K562 (cell line): ENCODE measurements around the gene PUM1. TPM values are rescaled to one million over a fixed set of nuclear protein-coding genes. Genes with fewer than 3 reads are reported as not detected.
A peak's percentile ranks its signal among the peaks of the same experiment; 100 is the strongest.

Source experiments
- ATF1 ChIP-seq, 2 experiments: fragments of 450-650 bp in 1 of 2; IDR thresholded peaks; 2 replicates each; pipeline ENCODE4 v1.6.1; 2016; ENCODE audit warnings: missing compliant biosample characterization in 1 of 2, missing genetic modification characterization in 1 of 2
- CC2D1A ChIP-seq: fragments of 450-650 bp; IDR thresholded peaks from 2 replicates; pipeline ENCODE4 v1.6.1; 2017; ENCODE audit warnings: mild to moderate bottlenecking
- CREM ChIP-seq: IDR thresholded peaks from 2 replicates; pipeline ENCODE4 v1.6.1; 2014; ENCODE audit warnings: antibody characterized with exemption, low read depth
- DNMT1 ChIP-seq: fragments of 450-650 bp; IDR thresholded peaks from 2 replicates; pipeline ENCODE4 v1.6.1; 2016; ENCODE audit warnings: antibody characterized with exemption, mild to moderate bottlenecking
- FOSL1 ChIP-seq: fragments of 200-800 bp; sonication (Bioruptor generic); conservative IDR thresholded peaks from 2 replicates; pipeline ENCODE4 v1.6.1; 2016; ENCODE audit warnings: missing genetic modification characterization, missing compliant biosample characterization
- HDAC1 ChIP-seq, 2 experiments: fragments of 450-650 bp; IDR thresholded peaks; 2 replicates each; pipeline ENCODE4 v1.6.1; 2016 to 2017; ENCODE audit warnings: inconsistent platforms in 1 of 2, mild to moderate bottlenecking in 1 of 2, moderate library complexity in 1 of 2
- HNRNPK ChIP-seq: fragments of 200-400 bp; formaldehyde crosslinking; IDR thresholded peaks from one replicate; pipeline ENCODE4 v1.6.1; 2018; ENCODE audit warnings: mild to moderate bottlenecking, low read depth, low read length; ENCODE audit not compliant: poor library complexity, severe bottlenecking
- HNRNPLL ChIP-seq: fragments of 200-400 bp; formaldehyde crosslinking; IDR thresholded peaks from 2 replicates; pipeline ENCODE4 v1.6.1; 2017; ENCODE audit warnings: low read length, low read depth, mild to moderate bottlenecking; ENCODE audit not compliant: poor library complexity, severe bottlenecking
- JUND ChIP-seq, 2 experiments: IDR thresholded peaks; 2 replicates in 1 of 2; 3 replicates in 1 of 2; pipeline ENCODE4 v1.6.1; 2011; ENCODE audit warnings: borderline replicate concordance in 2 of 2, low read depth in 2 of 2, low read length in 2 of 2, improper control_type of control experiment in 1 of 2, missing biosample characterization in 1 of 2, missing genetic modification characterization in 1 of 2, missing genetic modification reagents in 1 of 2
- KAT8 ChIP-seq: fragments of 450-650 bp; IDR thresholded peaks from 2 replicates; pipeline ENCODE4 v1.6.1; 2016; ENCODE audit warnings: low read depth, mild to moderate bottlenecking
- KLF16 ChIP-seq: IDR thresholded peaks from 2 replicates; pipeline ENCODE4 v1.6.1; 2016; ENCODE audit warnings: antibody characterized with exemption
- KLF6 ChIP-seq: fragments of 250-450 bp; sonication (Bioruptor Pico); IDR thresholded peaks from 2 replicates; pipeline ENCODE4 v1.4.0; 2020; ENCODE audit warnings: mild to moderate bottlenecking, moderate library complexity, borderline replicate concordance
- MAZ ChIP-seq, 2 experiments: fragments of 450-650 bp in 1 of 2; sonication (generic) in 1 of 2; formaldehyde crosslinking; IDR thresholded peaks in 1 of 2; conservative IDR thresholded peaks in 1 of 2; 2 replicates each; pipeline versions ENCODE4 v1.4.0 to v1.5.0; 2020; ENCODE audit warnings: mild to moderate bottlenecking in 1 of 2, missing genetic modification reagents in 1 of 2
- NCOR1 ChIP-seq: fragments of 450-650 bp; IDR thresholded peaks from 2 replicates; pipeline ENCODE4 v1.6.1; 2016; ENCODE audit warnings: mild to moderate bottlenecking, moderate library complexity
- PTBP1 ChIP-seq: fragments of 200-400 bp; formaldehyde crosslinking; IDR thresholded peaks from 2 replicates; pipeline ENCODE4 v1.6.1; 2017; ENCODE audit warnings: low read depth, low read length
- SMARCA5 ChIP-seq: fragments of 450-650 bp; IDR thresholded peaks from 2 replicates; pipeline ENCODE4 v1.6.1; 2016
- TCF3 ChIP-seq: sonication (generic); formaldehyde crosslinking; IDR thresholded peaks from 2 replicates; pipeline ENCODE4 v1.4.0; 2020; ENCODE audit warnings: mild to moderate bottlenecking, missing genetic modification reagents
- USF1 ChIP-seq: sonication (generic); formaldehyde crosslinking; IDR thresholded peaks from 2 replicates; pipeline ENCODE4 v1.9.0; 2022; ENCODE audit warnings: mild to moderate bottlenecking, missing genetic modification reagents
- XRCC5 ChIP-seq: fragments of 200-400 bp; formaldehyde crosslinking; IDR thresholded peaks from 2 replicates; pipeline ENCODE4 v1.6.1; 2017; ENCODE audit warnings: low read depth, mild to moderate bottlenecking, low read length
- ZNF408 ChIP-seq: fragments of 250-450 bp; sonication (Bioruptor Pico); IDR thresholded peaks from 2 replicates; pipeline ENCODE4 v1.4.0; 2020; ENCODE audit warnings: low read depth, mild to moderate bottlenecking, moderate library complexity
- ZNF77 ChIP-seq: fragments of 250-450 bp; sonication (Bioruptor Pico); IDR thresholded peaks from 2 replicates; pipeline ENCODE4 v1.5.0; 2020
- ZNF830 ChIP-seq: fragments of 250-450 bp; sonication (Bioruptor Pico); IDR thresholded peaks from 2 replicates; pipeline ENCODE4 v1.5.0; 2021; ENCODE audit warnings: mild to moderate bottlenecking
- polyA plus RNA-seq, 8 experiments: library from polyadenylated mRNA; depleted of rRNA in 4 of 8; stranded (reverse) in 5 of 8; unstranded in 3 of 8; fragments of >200 nt; fragmentation: Nextera tagmentation in 2 of 8; fragmentation: Illumina TruSeq in 1 of 8; extraction: Ambion mirVana in 2 of 8; extraction: Trizol in 1 of 8; gene quantifications; 2 replicates each; pipeline versions ENCODE4 v1.2.1 to v1.2.3, GENCODE V29; 2011 to 2014; ENCODE audit warnings: inconsistent platforms in 1 of 8, missing spikeins in 1 of 8
- total RNA-seq, 7 experiments: library from RNA; depleted of rRNA in 6 of 7; stranded (reverse); fragments of >200 nt in 6 of 7; fragmentation: Illumina TruSeq in 2 of 7; extraction: Trizol in 2 of 7; gene quantifications; 2 replicates each; pipeline versions ENCODE4 v1.2.1 to v1.2.3, GENCODE V29; 2011 to 2021; ENCODE audit warnings: low replicate concordance in 1 of 7
- TF ChIP-seq, protein P1 (sequence below): sonication (generic); formaldehyde crosslinking; IDR thresholded peaks from 2 replicates; pipeline ENCODE4 v1.5.0; 2020; ENCODE audit warnings: missing genetic modification reagents
- TF ChIP-seq, protein P2 (sequence below): fragments of 450-650 bp; IDR thresholded peaks from 2 replicates; pipeline ENCODE4 v1.6.1; 2014; ENCODE audit warnings: low read depth, mild to moderate bottlenecking, moderate library complexity, borderline replicate concordance
- TF ChIP-seq, protein P3 (sequence below), 2 experiments: fragments of 450-650 bp; IDR thresholded peaks; 2 replicates each; pipeline ENCODE4 v1.6.1; 2016

Gene PUM1
- total and polyA plus RNA-seq, 9 of the 15 experiments (the other 6 are each of a cell fraction or from before 2014, with no cell fraction given), result 37.7 to 104 (median 55.7) TPM

- TF ChIP-seq FOSL1, result peak; percentile 47; the same call in 1 of the 2 replicates
- peak; percentile 95 for TF ChIP-seq JUND (IDR thresholded peaks at IDR 0.05; ENCODE audit: borderline replicate concordance, low read depth, low read length)
- peak; percentile 75; the same call in 2 of the 3 replicates for TF ChIP-seq JUND (tag; IDR thresholded peaks at IDR 0.05; ENCODE audit: borderline replicate concordance, low read depth, low read length)
- peak; percentile 50; the same call in 1 of the 2 replicates for TF ChIP-seq USF1 (CRISPR knock-in tag)
- TF ChIP-seq KLF16, result no peak
- no peak for TF ChIP-seq HDAC1 (IDR thresholded peaks at IDR 0.05)
- TF ChIP-seq CREM, result 0 out of 2 replicates have a peak, but pooled peaks have one; percentile 12
- TF ChIP-seq CC2D1A, result no peak
- TF ChIP-seq TCF3 (CRISPR knock-in tag), result no peak
- TF ChIP-seq KAT8, result no peak
- TF ChIP-seq HNRNPLL, result no peak
- TF ChIP-seq HNRNPK, result no peak
- TF ChIP-seq, protein P1, sequence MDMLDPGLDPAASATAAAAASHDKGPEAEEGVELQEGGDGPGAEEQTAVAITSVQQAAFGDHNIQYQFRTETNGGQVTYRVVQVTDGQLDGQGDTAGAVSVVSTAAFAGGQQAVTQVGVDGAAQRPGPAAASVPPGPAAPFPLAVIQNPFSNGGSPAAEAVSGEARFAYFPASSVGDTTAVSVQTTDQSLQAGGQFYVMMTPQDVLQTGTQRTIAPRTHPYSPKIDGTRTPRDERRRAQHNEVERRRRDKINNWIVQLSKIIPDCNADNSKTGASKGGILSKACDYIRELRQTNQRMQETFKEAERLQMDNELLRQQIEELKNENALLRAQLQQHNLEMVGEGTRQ (CRISPR knock-in tag), result peak; percentile 31
- TF ChIP-seq XRCC5, result no peak
- peak; percentile 59 for TF ChIP-seq KLF6 (CRISPR knock-in tag)
- TF ChIP-seq, protein P2, sequence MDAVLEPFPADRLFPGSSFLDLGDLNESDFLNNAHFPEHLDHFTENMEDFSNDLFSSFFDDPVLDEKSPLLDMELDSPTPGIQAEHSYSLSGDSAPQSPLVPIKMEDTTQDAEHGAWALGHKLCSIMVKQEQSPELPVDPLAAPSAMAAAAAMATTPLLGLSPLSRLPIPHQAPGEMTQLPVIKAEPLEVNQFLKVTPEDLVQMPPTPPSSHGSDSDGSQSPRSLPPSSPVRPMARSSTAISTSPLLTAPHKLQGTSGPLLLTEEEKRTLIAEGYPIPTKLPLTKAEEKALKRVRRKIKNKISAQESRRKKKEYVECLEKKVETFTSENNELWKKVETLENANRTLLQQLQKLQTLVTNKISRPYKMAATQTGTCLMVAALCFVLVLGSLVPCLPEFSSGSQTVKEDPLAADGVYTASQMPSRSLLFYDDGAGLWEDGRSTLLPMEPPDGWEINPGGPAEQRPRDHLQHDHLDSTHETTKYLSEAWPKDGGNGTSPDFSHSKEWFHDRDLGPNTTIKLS, result no peak
- TF ChIP-seq SMARCA5, result no peak
- no peak for TF ChIP-seq ATF1 (CRISPR knock-in tag; IDR thresholded peaks at IDR 0.05)
- TF ChIP-seq ATF1 (tag; IDR thresholded peaks at IDR 0.05), result no peak
- no peak for TF ChIP-seq ZNF830 (CRISPR knock-in tag)
- peak in 1 of 2 experiments; percentile 33; a peak in 1 of 4 replicates for TF ChIP-seq MAZ (CRISPR knock-in tag; conservative IDR thresholded peaks at IDR 0.05 in 1 of 2, IDR thresholded peaks at IDR 0.05 in 1 of 2)
- no peak for TF ChIP-seq PTBP1
- no peak for TF ChIP-seq ZNF77 (CRISPR knock-in tag)
- TF ChIP-seq, protein P3, sequence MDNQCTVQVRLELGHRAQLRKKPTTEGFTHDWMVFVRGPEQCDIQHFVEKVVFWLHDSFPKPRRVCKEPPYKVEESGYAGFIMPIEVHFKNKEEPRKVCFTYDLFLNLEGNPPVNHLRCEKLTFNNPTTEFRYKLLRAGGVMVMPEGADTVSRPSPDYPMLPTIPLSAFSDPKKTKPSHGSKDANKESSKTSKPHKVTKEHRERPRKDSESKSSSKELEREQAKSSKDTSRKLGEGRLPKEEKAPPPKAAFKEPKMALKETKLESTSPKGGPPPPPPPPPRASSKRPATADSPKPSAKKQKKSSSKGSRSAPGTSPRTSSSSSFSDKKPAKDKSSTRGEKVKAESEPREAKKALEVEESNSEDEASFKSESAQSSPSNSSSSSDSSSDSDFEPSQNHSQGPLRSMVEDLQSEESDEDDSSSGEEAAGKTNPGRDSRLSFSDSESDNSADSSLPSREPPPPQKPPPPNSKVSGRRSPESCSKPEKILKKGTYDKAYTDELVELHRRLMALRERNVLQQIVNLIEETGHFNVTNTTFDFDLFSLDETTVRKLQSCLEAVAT (IDR thresholded peaks at IDR 0.05), result no peak
- no peak for TF ChIP-seq DNMT1
- no peak for TF ChIP-seq ZNF408 (CRISPR knock-in tag)
- no peak for TF ChIP-seq NCOR1
Measured at GRCh38 chr1:30887485-30888315, 177.8 kb downstream of the PUM1 start (continued).
